HG03442 (cell line): ENCODE data around the gene CPED1.
"Not testable (repeated sequence)": the region's sequence is repeated elsewhere in the genome, so short reads cannot be mapped to it uniquely, and the experiment has no call there.

ENCODE experiments used
- ATAC-seq: cut with Tn5 transposase; IDR thresholded peaks from one replicate; pipeline ENCODE4 v1.9.1; 2021; ENCODE audit warnings: mild to moderate bottlenecking, moderate library complexity; ENCODE audit not compliant: unreplicated experiment

Gene CPED1

DNA sequence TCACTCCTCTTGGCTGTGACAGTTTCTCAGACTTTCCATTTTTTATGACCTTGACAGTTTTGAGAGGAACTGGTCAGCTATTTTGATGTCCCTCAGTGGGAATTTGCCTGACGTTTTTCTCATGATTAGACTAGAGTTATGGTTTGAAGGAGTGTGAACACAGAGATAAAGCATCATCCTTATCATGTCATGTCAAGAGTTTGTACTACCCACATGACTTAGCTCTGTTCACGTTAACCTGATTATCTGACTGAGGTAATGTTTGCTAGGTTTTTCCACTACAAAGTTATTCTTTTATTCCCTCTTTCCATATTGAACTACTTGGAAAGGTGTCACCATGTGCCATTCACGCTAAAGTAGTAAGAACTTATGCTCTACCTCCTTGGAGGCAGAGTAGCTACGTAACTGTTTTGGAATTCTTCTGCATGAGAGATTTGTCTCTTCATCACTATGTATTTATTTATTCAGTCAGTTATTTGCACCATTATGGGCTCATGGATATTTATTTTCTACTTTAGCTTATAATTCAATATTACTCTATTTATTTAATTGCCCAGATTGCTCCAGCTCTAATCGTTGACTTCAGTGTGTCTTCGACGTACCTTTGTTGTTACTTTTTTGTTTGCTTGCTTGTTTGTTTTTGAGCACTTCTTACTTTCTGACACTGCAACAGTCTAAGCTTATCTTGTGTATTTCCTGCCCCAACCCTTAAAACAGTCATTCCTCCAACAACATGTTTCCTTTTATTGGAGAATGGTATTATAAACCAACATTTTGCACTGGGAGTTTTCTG, 50.4 kb downstream of the CPED1 start:
- no peak for ATAC-seq

DNA sequence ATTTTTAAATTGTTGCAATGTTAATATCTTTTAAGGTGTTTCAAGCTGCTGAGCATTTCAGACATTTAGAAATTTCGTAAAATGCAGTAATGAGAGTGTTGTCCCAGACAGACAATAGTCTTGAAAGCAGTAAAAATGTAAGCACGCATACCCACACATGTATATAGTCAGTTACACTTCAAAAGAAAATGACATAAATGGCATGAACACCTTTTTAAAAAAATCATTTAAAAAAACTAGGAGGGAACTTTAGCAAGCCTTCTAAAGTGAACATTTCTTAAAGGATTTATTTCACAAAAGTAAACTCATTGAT, 51.0 kb downstream of the CPED1 start:
- no peak for ATAC-seq

DNA sequence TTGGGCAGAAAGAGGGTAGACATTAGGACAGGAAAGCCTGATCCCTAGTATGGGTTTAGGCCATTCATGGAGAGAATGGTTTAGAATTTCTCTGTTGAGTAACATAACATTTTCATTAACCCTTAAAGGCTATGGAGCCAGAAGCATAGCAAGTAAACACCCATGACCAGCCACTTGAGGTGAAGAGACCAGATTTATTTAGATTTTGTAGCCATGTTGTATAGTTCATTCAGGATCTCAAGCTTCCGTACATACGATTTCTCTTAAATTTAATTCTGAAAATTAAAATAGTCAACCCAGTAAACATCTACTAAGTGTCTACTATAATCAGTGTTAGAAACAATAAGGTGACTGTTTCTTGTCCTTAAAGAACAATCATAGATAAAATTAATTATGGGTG, 51.5 kb downstream of the CPED1 start:
- no peak for ATAC-seq

DNA sequence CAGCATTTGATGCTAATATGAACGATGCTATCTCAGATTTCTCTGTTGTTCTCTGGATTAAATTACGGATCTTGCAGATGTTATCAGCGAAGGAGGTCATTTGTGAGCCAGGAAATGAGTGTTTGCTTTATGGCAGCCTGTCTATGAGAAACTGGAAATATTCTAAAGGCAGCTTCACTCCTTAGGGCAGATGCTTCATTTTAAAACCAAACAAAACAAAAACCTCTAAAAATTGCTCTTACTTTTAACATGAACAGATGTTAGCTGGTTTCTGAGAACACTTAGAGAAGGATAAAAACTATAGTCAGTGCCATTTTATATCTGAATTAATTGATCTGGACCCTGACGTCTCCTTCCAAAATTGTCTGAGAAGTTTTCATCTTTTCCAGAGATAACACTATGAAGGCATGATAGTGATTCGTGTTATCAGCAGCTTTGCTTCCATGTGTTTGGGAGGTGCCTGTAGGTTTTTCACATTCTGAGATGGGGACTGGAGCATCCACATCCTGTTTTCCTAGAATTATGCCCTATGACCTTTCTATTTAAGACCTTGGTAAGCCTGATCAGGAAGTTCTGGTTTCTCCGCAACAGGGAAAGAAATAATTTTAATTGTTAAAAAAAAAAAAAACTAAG, 53.1 kb downstream of the CPED1 start:
- no peak for ATAC-seq

DNA sequence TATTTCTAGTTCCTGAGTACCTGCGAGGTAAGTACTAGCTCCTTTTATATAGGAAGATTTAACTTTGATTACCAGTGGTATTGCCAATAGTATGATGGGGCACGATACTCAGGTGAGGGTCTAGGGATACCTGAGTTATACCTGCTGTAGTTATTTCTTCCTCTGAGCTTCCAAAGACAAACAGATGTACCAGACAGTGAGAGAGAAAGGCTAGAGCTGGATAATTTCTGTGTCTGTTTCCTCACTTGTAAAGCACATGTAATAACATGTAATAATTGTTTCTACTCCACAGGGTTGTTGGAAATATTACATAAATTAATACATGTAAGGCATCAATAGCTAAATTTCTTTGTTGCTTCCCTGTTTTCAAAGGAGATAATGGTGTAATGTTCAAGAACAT, 53.7 kb downstream of the CPED1 start:
- ATAC-seq: no peak

DNA sequence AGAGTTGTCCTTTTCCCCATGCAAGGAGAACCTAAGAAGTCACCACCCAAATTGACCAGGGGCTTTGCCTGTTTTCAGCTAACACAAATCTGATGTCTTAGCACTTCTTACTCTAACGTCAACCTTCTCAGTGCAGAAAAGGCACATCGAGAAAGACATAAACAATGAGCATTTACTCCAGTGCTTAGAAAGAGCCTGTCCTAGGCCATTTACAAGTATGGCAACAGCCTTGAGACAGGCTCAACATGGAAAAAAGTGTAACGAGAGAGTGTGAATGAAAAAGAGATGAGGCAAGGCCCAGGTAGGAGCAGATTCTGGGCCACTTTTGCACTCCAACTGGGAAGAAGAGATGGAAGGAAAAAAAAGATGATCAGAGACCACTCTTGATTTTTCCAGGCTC, 54.4 kb downstream of the CPED1 start:
- ATAC-seq: no peak

DNA sequence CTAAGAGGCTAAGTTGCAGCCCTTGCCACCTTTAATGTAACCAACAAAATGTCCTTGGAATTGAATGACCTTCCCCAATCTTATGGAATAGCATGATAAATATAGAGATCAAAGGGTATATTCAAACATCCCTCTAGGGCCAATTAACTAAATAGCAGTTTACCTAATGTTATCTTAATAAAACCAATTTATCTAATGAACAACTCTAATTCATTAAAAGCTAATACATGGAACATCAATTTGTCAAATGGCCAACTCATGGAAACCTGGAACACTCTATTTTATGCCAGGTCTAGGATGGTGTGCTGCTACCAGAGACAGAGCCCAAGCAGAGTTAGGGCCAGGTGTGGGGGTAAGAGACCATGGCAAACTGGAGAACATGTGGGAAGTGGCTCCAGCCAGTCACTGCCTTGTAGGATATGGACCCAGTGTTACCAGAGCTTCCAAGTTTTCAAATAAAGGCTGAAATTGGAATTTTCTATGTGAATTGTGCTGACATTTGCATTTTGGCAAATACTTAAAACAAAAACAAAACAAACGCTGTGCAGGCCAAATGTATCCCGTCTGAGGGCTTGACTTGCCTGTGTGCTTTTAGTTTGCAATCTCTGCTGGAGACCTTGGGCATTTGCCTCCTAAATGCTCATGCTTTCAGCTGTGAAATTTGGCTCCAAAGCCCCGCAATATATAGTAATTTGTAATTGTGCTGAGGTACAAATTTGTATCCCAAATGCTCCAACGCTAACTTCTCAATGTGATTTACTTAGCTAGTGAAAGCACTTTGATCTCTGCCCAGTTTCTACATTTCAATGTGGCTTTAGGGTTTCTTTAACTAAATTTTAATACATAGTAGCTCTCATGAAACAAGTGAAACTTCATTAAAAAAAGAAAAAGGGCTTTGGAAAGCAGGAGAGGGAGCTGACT, 55.1 kb downstream of the CPED1 start:
- no peak for ATAC-seq

DNA sequence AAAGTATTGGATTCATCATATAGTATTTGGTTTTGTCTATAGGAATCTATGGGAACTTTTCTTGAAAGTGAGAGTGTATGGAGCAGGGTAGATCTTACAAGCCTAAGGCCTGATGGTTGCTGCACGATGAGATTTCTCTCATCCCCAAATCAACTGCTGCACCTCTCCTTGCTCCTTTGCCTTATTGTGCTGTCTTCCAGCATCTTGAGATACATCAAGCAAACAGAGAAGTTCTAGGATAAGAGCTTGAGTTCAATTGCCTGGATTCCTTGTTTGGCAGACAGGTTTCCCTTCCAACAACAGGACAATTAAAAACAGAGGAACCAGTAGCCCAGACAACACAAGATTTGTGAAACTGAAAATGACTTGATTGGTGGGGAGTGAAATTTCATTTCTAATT, 56.6 kb downstream of the CPED1 start:
- no peak for ATAC-seq

DNA sequence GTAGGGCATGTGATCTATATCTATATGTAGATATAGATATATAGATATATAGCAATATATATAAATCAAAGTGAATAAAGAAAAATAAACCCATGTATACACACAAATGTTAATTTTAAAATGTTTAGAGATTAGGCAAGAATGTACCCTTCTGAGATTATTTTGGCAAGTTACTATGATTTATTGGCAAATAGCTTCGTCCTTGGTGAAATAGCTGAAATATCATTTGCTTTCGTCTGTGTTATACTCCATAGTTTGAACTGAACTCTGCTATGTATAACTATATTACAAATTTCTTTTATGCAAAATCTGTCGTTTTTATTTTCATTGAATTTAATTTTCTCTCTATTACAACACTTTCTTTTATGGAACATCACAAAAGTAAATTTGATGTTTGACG, 57.5 kb downstream of the CPED1 start:
- no peak for ATAC-seq

DNA sequence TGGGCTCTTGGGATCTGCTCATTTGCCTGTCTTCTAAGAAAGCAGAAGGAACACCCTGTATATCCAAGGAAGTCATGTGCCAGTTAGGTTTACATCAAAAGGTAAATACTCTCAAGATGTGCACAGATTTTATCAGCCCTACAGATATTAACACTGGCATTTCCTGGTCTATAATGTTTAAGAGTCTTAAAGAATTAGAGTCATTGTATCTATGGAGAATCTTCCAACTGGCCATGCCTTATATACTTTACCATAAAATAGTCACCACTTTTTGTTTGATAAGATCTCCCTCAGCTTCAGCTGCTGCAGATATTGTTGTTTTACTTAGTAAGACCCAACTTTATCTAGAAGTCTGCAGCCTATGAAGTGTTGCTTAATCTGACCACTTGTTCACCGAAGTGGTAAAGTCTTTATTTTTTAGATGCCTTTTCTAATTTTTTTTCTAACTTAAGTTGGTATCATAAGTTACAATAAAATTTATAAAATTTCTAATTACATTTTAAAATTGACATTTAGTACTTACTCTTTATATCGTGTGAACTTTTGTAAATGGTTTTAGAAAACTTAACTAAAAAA, 58.5 kb downstream of the CPED1 start:
- ATAC-seq: no peak

DNA sequence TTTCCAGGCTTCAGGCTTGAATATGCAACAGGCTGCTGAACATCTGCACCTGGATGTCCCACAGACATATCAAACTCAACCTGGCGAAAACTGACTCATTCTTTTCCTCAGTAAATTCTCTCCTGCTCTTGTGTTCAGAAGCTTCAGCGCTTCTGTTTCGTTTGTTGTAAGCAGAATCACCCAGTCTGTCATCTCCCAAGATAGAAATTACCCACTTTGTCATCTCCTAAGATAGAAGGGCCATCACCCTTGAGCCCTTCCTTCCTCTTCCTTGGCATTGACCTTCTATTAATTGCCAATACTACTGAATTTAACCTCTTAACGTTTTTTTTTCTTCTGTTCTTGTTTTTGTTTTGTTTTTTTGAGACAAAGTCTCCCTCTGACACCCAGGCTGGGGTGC, 59.7 kb downstream of the CPED1 start:
- ATAC-seq: no peak

DNA sequence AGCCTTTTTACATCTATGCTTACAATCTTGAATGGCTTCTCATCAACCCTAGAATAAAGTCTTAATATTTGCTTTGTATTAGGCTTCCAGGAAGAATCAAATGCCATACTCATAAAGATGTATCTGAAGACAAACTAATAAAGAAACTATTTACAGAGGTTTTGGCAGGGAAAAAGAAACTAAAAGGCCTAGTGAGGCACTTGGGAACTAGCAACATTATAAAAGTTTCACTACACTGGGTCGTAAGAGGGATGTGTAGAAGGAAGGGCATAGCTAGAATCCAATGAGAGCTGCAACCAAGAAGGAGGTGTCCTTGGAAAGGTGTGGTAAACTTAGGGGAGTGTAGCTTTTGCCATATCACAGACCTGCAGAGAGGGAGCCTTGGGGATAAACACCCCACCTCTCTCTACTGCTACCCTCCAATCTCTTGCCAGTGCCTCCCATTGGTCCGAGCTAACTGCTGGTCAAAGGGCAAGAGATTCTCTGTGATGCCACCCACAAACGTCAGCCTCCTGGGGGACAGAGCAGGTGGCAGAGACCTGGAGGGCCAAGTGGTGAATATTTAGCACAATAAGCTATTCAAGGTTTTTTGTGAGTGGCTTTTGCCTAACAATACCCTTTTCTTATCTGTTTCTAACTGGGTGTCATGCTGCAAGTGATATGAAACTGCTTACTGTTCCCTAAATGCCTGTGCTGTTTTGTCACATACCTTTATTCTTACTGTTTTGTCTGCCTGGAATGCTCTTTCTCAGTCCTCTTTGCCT, 60.7 kb downstream of the CPED1 start:
- no peak for ATAC-seq

DNA sequence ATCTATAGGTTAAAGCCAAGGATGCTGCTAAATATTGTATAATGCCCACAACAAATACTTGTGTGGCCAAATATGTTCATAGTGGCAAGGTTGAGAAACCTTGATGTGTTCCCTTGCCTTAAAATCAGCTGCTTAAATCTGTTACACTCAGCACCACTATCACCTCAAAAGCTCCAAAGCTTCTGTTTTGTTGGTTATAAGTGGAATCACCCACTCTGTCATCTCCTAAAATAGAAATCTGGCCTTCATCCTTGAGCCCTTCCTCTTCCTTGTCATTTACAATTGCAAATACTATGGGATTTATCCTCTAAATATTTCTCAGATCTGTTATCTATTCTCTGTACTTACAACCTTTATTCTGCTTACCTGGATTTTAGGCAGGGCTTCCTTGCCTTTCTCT, 61.4 kb downstream of the CPED1 start:
- no peak for ATAC-seq

DNA sequence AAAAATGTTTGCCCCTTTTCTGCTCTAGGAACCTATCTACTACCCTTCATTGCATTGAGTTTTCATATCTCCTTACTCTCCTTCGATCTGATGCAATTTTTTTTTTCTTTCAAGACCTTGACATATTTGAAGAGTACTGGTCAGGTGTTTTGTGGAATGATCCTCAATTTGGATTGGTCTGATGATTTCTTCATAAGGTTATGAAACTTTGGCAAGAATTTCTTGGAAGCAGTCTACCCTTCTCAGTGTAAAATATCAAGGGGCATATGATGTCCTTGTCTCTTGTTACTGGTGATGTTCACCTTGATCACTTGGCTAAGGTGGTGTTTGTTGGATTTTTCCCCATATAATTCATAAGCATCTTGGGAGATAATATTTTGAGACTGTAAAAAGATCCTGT, 64.7 kb downstream of the CPED1 start:
- no peak for ATAC-seq

DNA sequence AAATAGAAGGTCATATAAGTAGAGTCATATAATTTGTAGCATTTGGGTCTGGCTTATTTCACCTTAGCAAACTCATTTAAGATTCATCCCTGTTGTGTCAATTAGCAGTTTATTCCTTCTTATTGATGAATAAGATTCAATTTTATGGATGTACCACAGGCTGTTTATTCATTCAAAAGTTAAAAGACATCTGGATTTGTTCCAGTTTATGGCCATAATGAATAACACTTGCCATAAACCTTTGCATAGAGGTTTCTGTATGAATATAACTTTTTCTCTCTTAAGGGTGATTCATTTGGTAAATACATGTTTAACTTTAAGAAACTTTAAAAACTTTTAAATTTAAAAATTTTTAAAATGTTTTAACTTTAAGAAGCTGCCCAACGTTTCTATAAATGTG, 66.4 kb downstream of the CPED1 start:
- no peak for ATAC-seq

DNA sequence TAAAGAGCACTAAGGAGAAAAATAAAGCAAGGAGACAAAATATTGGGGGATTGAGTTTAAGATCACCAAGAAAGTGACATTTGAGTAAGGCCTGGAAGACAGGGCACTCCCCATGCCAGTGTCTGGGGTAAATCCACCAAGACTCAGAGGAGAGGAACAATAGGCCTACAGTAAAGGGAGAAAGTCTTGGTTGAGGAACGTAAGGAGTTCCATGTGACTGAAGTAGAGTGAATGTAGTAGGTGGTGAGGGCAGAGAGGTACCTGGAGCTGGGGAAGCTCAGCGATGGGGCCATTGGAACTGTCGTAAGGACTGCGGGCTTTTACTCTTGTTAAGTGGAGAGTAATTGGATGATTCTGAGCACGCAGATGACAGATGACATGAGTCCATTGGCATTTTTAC, 69.4 kb downstream of the CPED1 start:
- ATAC-seq: no peak

DNA sequence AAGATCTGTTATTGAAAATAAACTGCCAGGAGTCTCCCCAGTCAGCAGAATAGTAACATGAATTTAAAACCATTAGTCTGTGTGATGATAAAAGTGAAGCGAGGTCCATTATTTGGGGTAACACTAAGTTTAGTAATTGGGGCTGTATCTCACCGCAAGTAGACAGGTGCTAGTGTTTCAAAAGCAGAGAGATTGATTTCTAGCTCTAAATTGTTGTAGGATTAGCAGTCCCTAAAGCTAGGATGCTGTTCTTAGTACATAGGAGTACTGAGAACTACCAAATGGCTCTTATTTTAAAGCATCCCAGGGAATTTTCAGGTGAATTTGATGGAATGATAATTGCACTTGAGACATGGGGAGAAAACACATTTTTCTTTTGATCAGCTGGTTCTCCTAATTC, 70.5 kb downstream of the CPED1 start:
- no peak for ATAC-seq

DNA sequence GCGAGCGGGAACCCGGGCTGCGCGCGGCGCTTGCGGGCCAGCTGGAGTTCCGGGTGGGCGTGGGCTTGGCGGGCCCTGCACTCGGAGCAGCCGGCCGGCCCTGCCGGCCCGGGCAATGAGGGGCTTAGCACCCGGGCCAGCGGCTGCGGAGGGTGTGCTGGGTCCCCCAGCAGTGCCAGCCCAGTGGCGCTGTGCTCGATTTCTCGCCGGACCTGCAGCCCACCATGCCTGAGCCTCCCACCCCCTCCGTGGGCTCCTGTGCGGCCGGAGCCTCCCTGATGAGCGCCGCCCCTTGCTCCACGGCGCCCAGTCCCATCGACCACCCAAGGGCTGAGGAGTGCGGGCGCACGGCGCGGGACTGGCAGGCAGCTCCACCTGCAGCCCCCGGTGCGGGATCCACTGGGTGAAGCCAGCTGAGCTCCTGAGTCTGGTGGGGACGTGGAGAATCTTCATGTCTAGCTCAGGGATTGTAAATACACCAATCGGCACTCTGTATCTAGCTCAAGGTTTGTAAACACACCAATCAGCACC, 71.5 kb downstream of the CPED1 start:
- ATAC-seq: not testable (repeated sequence)

DNA sequence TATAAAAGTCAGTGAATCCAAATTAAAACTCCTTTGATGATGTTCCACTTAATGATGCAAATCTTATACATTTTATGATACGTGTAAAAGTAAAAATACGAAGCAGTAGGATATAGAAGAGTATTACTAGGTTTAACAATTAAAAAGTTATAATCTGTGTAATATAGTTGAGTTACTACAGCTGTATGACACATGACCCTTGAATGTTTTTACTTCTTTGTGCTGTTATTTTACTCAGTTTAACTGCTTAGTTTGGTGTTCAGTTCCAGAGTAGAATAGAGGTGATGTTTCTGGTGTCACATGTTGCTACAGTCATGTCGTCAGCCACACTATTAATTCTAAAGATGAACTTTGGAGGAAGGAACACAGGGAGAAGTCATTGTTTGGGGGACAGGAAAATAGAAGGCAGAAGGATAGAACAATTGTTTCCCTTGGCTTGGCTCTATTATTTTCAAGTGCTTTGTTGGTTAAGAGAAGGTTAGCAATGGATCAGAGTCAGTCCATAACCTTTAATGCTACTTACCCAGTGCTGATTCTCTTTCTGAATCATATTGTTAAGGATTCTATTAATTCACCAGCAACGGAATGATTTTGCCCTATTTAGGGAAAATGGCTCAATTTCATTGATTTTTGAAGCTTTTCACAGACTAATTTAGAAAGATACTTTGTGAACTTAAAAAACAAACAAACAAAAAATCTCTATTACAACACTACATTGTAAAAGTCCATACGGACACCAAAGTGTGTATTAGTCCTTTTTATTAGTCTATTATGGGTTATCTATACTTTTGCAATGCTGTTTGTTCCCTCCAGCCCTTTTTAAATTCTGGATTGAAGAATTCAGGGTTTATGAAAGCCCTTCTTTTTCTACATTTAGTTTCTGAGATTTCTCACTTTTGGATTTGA, 73.4 kb downstream of the CPED1 start:
- no peak for ATAC-seq
